ENCODE data around the gene USP50.
"Not testable (repeated sequence)": the region's sequence is repeated elsewhere in the genome, so short reads cannot be mapped to it uniquely, and the experiment has no call there.

GRCh38 chr15:50505656-50506055, 40.8 kb downstream of the USP50 start:
- TF ChIP-seq CTCF (conservative IDR thresholded peaks at IDR 0.05 in 1 of 2, IDR thresholded peaks at IDR 0.05 in 1 of 2; ENCODE audit: low read depth in 1 of 2, low read length in 2 of 2); EZH2 (IDR thresholded peaks at IDR 0.05; ENCODE audit: low read length, missing control alignments): not testable (repeated sequence)
